Endothelial cell of umbilical vein (primary cell): ENCODE data around the gene NDUFA12. TPM values are rescaled to one million over a fixed set of nuclear protein-coding genes. Genes with fewer than 3 reads are reported as not detected.

Experiments used
- BruUV-seq: library from RNA; stranded (reverse); fragments of 400-500 nt; replicated peaks from 2 replicates; lab custom pipeline; 2021; lab: Mats Ljungman, UMichigan
- CTCF ChIA-PET: fragments of 300-600, 350-600 bp; sonication (Branson Sonifier 250); formaldehyde crosslinking; loops from one replicate; lab custom pipeline; 2021; ENCODE audit warnings: antibody characterized with exemption, inconsistent platforms; lab: Charles Lee
- POLR2A ChIA-PET: fragments of 300-600, 350-600 bp; sonication (Branson Sonifier 250); formaldehyde crosslinking; loops from one replicate; lab custom pipeline; 2021; ENCODE audit warnings: antibody characterized with exemption, inconsistent platforms; lab: Charles Lee
- DNase-seq: peaks from one replicate; pipeline ENCODE4 v3.0.0-alpha.2; 2011; ENCODE audit warnings: low read depth, low spot score
- FAIRE-seq: peaks from 2 replicates; lab custom pipeline; 2011; peaks lifted over from hg19 to GRCh38; lab: Jason Lieb, UNC
- H2AFZ ChIP-seq: 2 replicates; pipeline ENCODE4 v1.6.0; 2012; ENCODE audit warnings: low read depth, low read length, control low read depth, inconsistent platforms
- H3K27ac ChIP-seq: 2 replicates; pipeline ENCODE4 v1.5.1; 2011; ENCODE audit warnings: low read depth, mild to moderate bottlenecking, control low read depth, low read length, moderate library complexity; ENCODE audit not compliant: insufficient read depth
- H3K27me3 ChIP-seq, 2 experiments: 2 replicates each; pipeline versions ENCODE4 v1.6.0 to v1.6.1; 2011; ENCODE audit warnings: low read length in 2 of 2, mixed read lengths in 1 of 2; ENCODE audit not compliant: control insufficient read depth in 2 of 2, insufficient read depth in 2 of 2
- H3K36me3 ChIP-seq, 2 experiments: 2 replicates in 1 of 2; 3 replicates in 1 of 2; pipeline ENCODE4 v1.5.1; 2011; ENCODE audit warnings: low read length in 2 of 2, mild to moderate bottlenecking in 1 of 2, moderate library complexity in 1 of 2; ENCODE audit not compliant: control insufficient read depth in 2 of 2, insufficient read depth in 2 of 2; ENCODE audit errors: extremely low read depth in 1 of 2
- H3K4me1 ChIP-seq: 3 replicates; pipeline ENCODE4 v1.5.1; 2011; ENCODE audit warnings: mild to moderate bottlenecking, low read length; ENCODE audit not compliant: control insufficient read depth, insufficient read depth; ENCODE audit errors: extremely low read depth
- H3K4me2 ChIP-seq: 2 replicates; pipeline ENCODE4 v1.6.1; 2011; ENCODE audit warnings: low read length, control low read depth, mixed read lengths; ENCODE audit not compliant: insufficient read depth
- H3K4me3 ChIP-seq, 3 experiments: fragments of 200-600 bp in 1 of 3; sonication (generic), shearing (Covaris generic) in 1 of 3; replicated peaks in 1 of 3; 2 replicates each; pipeline ENCODE4 v1.5.1; 2011 to 2016; ENCODE audit warnings: control low read depth in 3 of 3, low read length in 3 of 3, mild to moderate bottlenecking in 2 of 3, inconsistent platforms in 1 of 3, low read depth in 1 of 3, moderate library complexity in 1 of 3; ENCODE audit not compliant: insufficient read depth in 1 of 3
- H3K79me2 ChIP-seq: 2 replicates; pipeline ENCODE4 v1.6.0; 2012; ENCODE audit warnings: low read length, inconsistent platforms; ENCODE audit not compliant: control insufficient read depth, insufficient read depth
- H3K9ac ChIP-seq: replicated peaks from 2 replicates; pipeline ENCODE3; 2011; ENCODE audit warnings: low read length, control low read depth; ENCODE audit not compliant: insufficient read depth; ENCODE audit errors: extremely low read depth
- H3K9me1 ChIP-seq: replicated peaks from 3 replicates; pipeline ENCODE4 v1.6.0; 2011; ENCODE audit warnings: mild to moderate bottlenecking, low read length; ENCODE audit not compliant: control insufficient read depth, insufficient read depth; ENCODE audit errors: extremely low read depth
- H3K9me3 ChIP-seq: replicated peaks from 2 replicates; pipeline ENCODE4 v1.5.1; 2012; ENCODE audit warnings: low read length, inconsistent platforms; ENCODE audit not compliant: control insufficient read depth, insufficient read depth
- H4K20me1 ChIP-seq: replicated peaks from 2 replicates; pipeline ENCODE3; 2011; ENCODE audit warnings: mild to moderate bottlenecking, low read length; ENCODE audit not compliant: control insufficient read depth, insufficient read depth; ENCODE audit errors: extremely low read depth
- EZH2 ChIP-seq: IDR thresholded peaks from 2 replicates; pipeline ENCODE4 v1.6.1; 2012; ENCODE audit warnings: borderline replicate concordance, low read depth, mild to moderate bottlenecking, moderate library complexity, low read length, inconsistent platforms; ENCODE audit not compliant: severe bottlenecking
- FOS ChIP-seq: IDR thresholded peaks from 2 replicates; pipeline ENCODE4 v1.6.1; 2011; ENCODE audit warnings: mild to moderate bottlenecking, low read length, moderate library complexity, borderline replicate concordance; ENCODE audit not compliant: insufficient read depth
- GATA2 ChIP-seq: IDR thresholded peaks from 2 replicates; pipeline ENCODE4 v1.7.0; 2011; ENCODE audit warnings: low read depth, mild to moderate bottlenecking, moderate library complexity, mixed read lengths, low read length; ENCODE audit not compliant: insufficient read length, insufficient read depth
- JUN ChIP-seq: IDR thresholded peaks from 2 replicates; pipeline ENCODE4 v1.6.1; 2011; ENCODE audit warnings: borderline replicate concordance, low read depth; ENCODE audit not compliant: insufficient read length, insufficient read depth
- MYC ChIP-seq: IDR thresholded peaks from one replicate; pipeline ENCODE4 v1.6.1; 2011; ENCODE audit warnings: mild to moderate bottlenecking, low read depth, low read length
- POLR2A ChIP-seq: IDR thresholded peaks from 2 replicates; pipeline ENCODE4 v1.6.1; 2012; ENCODE audit warnings: low read depth, mild to moderate bottlenecking, control low read depth, low read length
- POLR2AphosphoS5 ChIP-seq: IDR thresholded peaks from 2 replicates; pipeline ENCODE4 v1.6.1; 2012; ENCODE audit warnings: low read depth, mild to moderate bottlenecking, control low read depth, low read length, moderate library complexity; ENCODE audit not compliant: insufficient read depth
- dilution Hi-C: fragments of 300-500 bp; cut with MboI; formaldehyde crosslinking; loops from one replicate; pipeline ENCODE4 v1.15.0; 2019; ENCODE audit warnings: low sequenced_read_pairs; ENCODE audit not compliant: extremely low pct_ligation_motif_present
- intact Hi-C: fragments of 100-400 bp; cut with micrococcal nuclease; formaldehyde crosslinking; loops from one replicate; pipeline ENCODE4 v1.10.0; 2022
- polyA plus RNA-seq, 4 experiments: library from polyadenylated mRNA; depleted of rRNA in 3 of 4; stranded (reverse) in 3 of 4; unstranded in 1 of 4; fragments of >200 nt; gene quantifications; 2 replicates each; pipeline versions ENCODE4 v1.2.1 to v1.2.3, GENCODE V29; 2011 to 2012; ENCODE audit warnings: missing spikeins in 1 of 4
- total RNA-seq: library from RNA; stranded (reverse); gene quantifications from 2 replicates; pipeline ENCODE4 v1.2.3, GENCODE V29; 2021
- TF ChIP-seq, protein P1 (sequence below), 2 donors: IDR thresholded peaks; 1 replicate in 1 of 2; 2 replicates in 1 of 2; pipeline ENCODE4 v1.5.1; 2011; ENCODE audit warnings: low read length in 2 of 2, mild to moderate bottlenecking in 2 of 2, moderate library complexity in 2 of 2, control low read depth in 1 of 2, inconsistent platforms in 1 of 2, low read depth in 1 of 2; ENCODE audit not compliant: insufficient read depth in 1 of 2; ENCODE audit errors: extremely low read depth in 1 of 2
- TF ChIP-seq, protein P2 (sequence below): IDR thresholded peaks from 2 replicates; pipeline ENCODE4 v1.6.1; 2011; ENCODE audit not compliant: insufficient read depth, insufficient read length

The NDUFA12 gene
- total and polyA plus RNA-seq, 2 donors (not counting 3 experiments of a cell fraction or from before 2014, with no cell fraction given): 126 to 184 TPM

DNA sequence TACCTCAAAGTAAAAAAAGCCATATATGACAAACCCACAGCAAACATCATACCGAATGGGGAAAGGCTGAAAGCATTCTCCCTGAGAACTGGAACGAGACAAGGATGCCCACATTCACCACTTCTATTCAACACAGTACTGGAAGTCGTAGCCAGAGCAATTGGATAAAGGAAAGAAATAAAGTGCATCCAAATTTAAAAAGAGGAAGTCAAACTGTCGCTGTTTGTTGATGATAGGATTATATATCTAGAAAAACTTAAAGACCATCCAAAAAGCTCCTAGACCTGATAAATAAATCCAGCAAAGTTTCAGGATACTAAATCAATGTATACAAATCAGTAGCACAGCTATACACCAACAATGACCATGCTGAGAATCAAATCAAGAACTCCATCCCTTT is 5.2 kb downstream of the NDUFA12 start:
- POLR2A ChIA-PET: no interaction called here
- no peak overlapping the region for H3K4me3 ChIP-seq
- no peak overlapping the region for H2AFZ ChIP-seq
- no TSS peak for BruUV-seq
- FAIRE-seq (no peak), DNase-seq (no peak)
- peaks cover 6% of the 10 kb centered on the region for H3K4me1 ChIP-seq
- no peaks in the 10 kb centered on the region for H3K9me1 ChIP-seq
- H3K36me3 ChIP-seq: no peaks in the 10 kb centered on the region
- H3K9ac ChIP-seq: no peak overlapping the region
- H4K20me1 ChIP-seq: no peaks in the 10 kb centered on the region
- no peak overlapping the region for H3K4me2 ChIP-seq
- TF ChIP-seq GATA2: no peak
- peaks cover 47% of the 10 kb centered on the region for H3K79me2 ChIP-seq
- no peaks in the 10 kb centered on the region for H3K27me3 ChIP-seq
- H3K9me3 ChIP-seq: no peaks in the 10 kb centered on the region
- no peak overlapping the region for H3K27ac ChIP-seq
- CTCF ChIA-PET: no interaction called here
- dilution Hi-C loops (no loop called here), intact Hi-C loops (no loop called here)

DNA sequence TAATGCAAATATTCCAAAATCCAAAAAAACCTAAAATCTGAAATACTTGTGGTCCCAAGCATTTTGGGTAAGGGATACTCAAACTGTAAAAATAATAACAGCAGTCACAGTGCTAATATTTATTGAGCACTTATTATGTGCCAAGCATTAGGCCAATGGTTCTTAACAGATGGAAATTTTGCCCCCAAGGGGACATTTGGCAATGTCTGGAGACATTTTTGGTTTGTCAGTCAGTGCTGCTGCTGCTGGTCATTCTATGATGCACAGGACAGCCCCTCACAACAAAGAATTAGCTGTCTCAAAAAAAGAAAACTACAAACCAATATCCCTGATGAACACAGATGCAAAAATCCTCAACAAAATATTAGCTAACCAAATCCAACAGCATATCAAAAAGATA is 5.8 kb downstream of the NDUFA12 start:
- no peaks in the 10 kb centered on the region for H3K9me3 ChIP-seq
- no peak overlapping the region for H3K27ac ChIP-seq
- peaks cover 5% of the 10 kb centered on the region for H3K4me1 ChIP-seq
- no peaks in the 10 kb centered on the region for H3K36me3 ChIP-seq
- H3K27me3 ChIP-seq: no peaks in the 10 kb centered on the region
- H3K79me2 ChIP-seq: peaks cover 41% of the 10 kb centered on the region
- H3K4me2 ChIP-seq: no peak overlapping the region
- H2AFZ ChIP-seq: no peak overlapping the region
- no peak for FAIRE-seq
- intact Hi-C loops (no loop called here), dilution Hi-C loops (no loop called here)
- no peaks in the 10 kb centered on the region for H4K20me1 ChIP-seq
- no peak for DNase-seq
- BruUV-seq: no TSS peak
- ChIA-PET CTCF (no interaction called here), POLR2A (no interaction called here)
- no peak for TF ChIP-seq GATA2
- no peak for TF ChIP-seq MYC
- TF ChIP-seq JUN: no peak
- no peak for TF ChIP-seq FOS
- TF ChIP-seq, protein P1, sequence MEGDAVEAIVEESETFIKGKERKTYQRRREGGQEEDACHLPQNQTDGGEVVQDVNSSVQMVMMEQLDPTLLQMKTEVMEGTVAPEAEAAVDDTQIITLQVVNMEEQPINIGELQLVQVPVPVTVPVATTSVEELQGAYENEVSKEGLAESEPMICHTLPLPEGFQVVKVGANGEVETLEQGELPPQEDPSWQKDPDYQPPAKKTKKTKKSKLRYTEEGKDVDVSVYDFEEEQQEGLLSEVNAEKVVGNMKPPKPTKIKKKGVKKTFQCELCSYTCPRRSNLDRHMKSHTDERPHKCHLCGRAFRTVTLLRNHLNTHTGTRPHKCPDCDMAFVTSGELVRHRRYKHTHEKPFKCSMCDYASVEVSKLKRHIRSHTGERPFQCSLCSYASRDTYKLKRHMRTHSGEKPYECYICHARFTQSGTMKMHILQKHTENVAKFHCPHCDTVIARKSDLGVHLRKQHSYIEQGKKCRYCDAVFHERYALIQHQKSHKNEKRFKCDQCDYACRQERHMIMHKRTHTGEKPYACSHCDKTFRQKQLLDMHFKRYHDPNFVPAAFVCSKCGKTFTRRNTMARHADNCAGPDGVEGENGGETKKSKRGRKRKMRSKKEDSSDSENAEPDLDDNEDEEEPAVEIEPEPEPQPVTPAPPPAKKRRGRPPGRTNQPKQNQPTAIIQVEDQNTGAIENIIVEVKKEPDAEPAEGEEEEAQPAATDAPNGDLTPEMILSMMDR (IDR thresholded peaks at IDR 0.05; ENCODE audit: extremely low read depth in 1 of 2, insufficient read depth in 1 of 2, low read depth in 1 of 2, low read length in 2 of 2): no peak
- TF ChIP-seq POLR2A: no peak
- no peak for TF ChIP-seq POLR2AphosphoS5
- TF ChIP-seq EZH2: no peak
- TF ChIP-seq, protein P2, sequence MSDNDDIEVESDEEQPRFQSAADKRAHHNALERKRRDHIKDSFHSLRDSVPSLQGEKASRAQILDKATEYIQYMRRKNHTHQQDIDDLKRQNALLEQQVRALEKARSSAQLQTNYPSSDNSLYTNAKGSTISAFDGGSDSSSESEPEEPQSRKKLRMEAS: no peak
- no peak overlapping the region for H3K9ac ChIP-seq
- no peak overlapping the region for H3K4me3 ChIP-seq
- H3K9me1 ChIP-seq: no peaks in the 10 kb centered on the region
